ENCODE measurements around the gene CLEC11A.

CLEC11A gene

DNA sequence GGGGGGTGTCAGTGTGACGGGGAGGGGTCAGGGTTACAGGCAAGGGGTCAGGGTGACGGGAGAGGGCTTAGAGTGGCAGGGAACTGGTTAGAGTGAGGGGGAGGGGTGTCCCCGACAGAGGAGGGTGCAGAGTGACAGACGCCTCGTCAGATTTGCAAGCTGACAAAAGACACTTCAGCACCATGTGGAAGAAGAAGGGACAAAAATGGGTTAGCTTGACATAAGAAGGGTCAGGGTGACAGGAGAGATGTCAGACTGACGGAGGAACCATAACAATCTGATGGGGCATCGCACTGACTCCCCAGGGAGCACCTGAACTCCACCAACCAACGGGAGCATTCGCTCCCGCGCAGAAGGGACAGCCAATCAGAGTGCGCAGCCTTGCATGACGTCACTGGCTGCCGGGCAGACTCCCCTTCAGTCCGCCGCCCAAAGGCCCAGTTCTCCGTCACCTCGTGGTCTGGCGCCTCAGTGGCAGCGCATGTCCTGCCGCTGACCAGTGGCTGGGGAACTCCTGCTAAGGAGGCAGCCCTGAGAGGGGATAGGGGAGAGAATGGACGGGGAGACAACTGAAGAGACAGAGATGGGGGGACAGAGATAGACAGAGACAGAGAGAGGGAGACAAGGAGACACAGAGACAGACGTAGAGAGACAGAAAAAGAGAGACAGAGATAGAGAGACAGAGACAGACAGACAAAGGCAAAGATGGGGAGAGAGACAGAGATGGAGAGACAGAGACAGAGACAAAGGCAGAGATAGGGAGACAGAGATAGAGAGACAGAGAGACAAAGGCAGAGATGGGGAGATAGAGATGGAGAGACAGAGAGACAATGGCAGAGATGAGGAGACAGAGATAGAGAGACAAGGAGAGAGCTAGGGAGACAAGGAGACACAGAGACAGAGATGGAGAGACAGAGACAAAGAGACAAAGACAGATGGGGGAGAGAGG, 43.7 kb upstream of the CLEC11A start (continued):
- no peak for TF ChIP-seq ZNF639 (tag by site-specific recombination; IDR thresholded peaks at IDR 0.05)
- no peak for TF ChIP-seq IKZF3 (tag by site-specific recombination; IDR thresholded peaks at IDR 0.05)
- no peak for TF ChIP-seq ZNF174 (tag by site-specific recombination; IDR thresholded peaks at IDR 0.05)
- no peak for TF ChIP-seq ZNF211 (tag by site-specific recombination; IDR thresholded peaks at IDR 0.05; ENCODE audit: low read depth)
- no peak for TF ChIP-seq ZNF747 (tag by site-specific recombination; IDR thresholded peaks at IDR 0.05)
- no peak for TF ChIP-seq ZFP41 (tag by site-specific recombination; IDR thresholded peaks at IDR 0.05; ENCODE audit: borderline replicate concordance)
- TF ChIP-seq ZBTB21 (tag by site-specific recombination; IDR thresholded peaks at IDR 0.05), result 0 out of 2 replicates have a peak, but pooled peaks have one; percentile 49
- no peak for TF ChIP-seq ZNF513 (tag by site-specific recombination; IDR thresholded peaks at IDR 0.05)
- TF ChIP-seq EGR2 (tag by site-specific recombination; IDR thresholded peaks at IDR 0.05; ENCODE audit: low read depth), result no peak
- TF ChIP-seq ZNF548 (tag by site-specific recombination; IDR thresholded peaks at IDR 0.05), result 0 out of 2 replicates have a peak, but pooled peaks have one; percentile 54
- no peak for TF ChIP-seq ZNF354C (tag by site-specific recombination; IDR thresholded peaks at IDR 0.05; ENCODE audit: borderline replicate concordance, low read depth)
- no peak for TF ChIP-seq ZNF214 (tag by site-specific recombination; IDR thresholded peaks at IDR 0.05; ENCODE audit: borderline replicate concordance)
- TF ChIP-seq ZNF426 (tag by site-specific recombination; IDR thresholded peaks at IDR 0.05), result no peak
- no peak for TF ChIP-seq ZNF26 (tag by site-specific recombination; IDR thresholded peaks at IDR 0.05)
- TF ChIP-seq ZNF585B (tag by site-specific recombination; IDR thresholded peaks at IDR 0.05), result no peak
- TF ChIP-seq KLF10 (tag by site-specific recombination; IDR thresholded peaks at IDR 0.05), result no peak
- no peak for TF ChIP-seq YY2 (tag by site-specific recombination; IDR thresholded peaks at IDR 0.05)
- no peak for TF ChIP-seq KLF7 (tag by site-specific recombination; IDR thresholded peaks at IDR 0.05; ENCODE audit: borderline replicate concordance)
- TF ChIP-seq ZNF341 (tag by site-specific recombination; IDR thresholded peaks at IDR 0.05; ENCODE audit: low read depth), result no peak
- TF ChIP-seq, protein P1, sequence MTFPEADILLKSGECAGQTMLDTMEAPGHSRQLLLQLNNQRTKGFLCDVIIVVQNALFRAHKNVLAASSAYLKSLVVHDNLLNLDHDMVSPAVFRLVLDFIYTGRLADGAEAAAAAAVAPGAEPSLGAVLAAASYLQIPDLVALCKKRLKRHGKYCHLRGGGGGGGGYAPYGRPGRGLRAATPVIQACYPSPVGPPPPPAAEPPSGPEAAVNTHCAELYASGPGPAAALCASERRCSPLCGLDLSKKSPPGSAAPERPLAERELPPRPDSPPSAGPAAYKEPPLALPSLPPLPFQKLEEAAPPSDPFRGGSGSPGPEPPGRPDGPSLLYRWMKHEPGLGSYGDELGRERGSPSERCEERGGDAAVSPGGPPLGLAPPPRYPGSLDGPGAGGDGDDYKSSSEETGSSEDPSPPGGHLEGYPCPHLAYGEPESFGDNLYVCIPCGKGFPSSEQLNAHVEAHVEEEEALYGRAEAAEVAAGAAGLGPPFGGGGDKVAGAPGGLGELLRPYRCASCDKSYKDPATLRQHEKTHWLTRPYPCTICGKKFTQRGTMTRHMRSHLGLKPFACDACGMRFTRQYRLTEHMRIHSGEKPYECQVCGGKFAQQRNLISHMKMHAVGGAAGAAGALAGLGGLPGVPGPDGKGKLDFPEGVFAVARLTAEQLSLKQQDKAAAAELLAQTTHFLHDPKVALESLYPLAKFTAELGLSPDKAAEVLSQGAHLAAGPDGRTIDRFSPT (tag by site-specific recombination; IDR thresholded peaks at IDR 0.05), result peak; percentile 65; the same call in 1 of the 2 replicates
- no peak for TF ChIP-seq ZNF362 (tag by site-specific recombination; IDR thresholded peaks at IDR 0.05)
- TF ChIP-seq TCF7L2 (IDR thresholded peaks at IDR 0.05; ENCODE audit: borderline replicate concordance, low read depth, low read length), result no peak
- peak; percentile 79 for TF ChIP-seq ZNF366 (tag by site-specific recombination; conservative IDR thresholded peaks at IDR 0.05)
- TF ChIP-seq ZNF223 (tag by site-specific recombination; IDR thresholded peaks at IDR 0.05), result no peak
- no peak for TF ChIP-seq SCRT1 (tag by site-specific recombination; IDR thresholded peaks at IDR 0.05; ENCODE audit: borderline replicate concordance)
- TF ChIP-seq ZNF175 (tag by site-specific recombination; IDR thresholded peaks at IDR 0.05), result 0 out of 2 replicates have a peak, but pooled peaks have one; percentile 56
- TF ChIP-seq, protein P2, sequence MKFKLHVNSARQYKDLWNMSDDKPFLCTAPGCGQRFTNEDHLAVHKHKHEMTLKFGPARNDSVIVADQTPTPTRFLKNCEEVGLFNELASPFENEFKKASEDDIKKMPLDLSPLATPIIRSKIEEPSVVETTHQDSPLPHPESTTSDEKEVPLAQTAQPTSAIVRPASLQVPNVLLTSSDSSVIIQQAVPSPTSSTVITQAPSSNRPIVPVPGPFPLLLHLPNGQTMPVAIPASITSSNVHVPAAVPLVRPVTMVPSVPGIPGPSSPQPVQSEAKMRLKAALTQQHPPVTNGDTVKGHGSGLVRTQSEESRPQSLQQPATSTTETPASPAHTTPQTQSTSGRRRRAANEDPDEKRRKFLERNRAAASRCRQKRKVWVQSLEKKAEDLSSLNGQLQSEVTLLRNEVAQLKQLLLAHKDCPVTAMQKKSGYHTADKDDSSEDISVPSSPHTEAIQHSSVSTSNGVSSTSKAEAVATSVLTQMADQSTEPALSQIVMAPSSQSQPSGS (tag by site-specific recombination; IDR thresholded peaks at IDR 0.05; ENCODE audit: low read depth), result peak; percentile 99
- TF ChIP-seq ZNF133 (tag by site-specific recombination; IDR thresholded peaks at IDR 0.05), result no peak; the same call in 1 of the 2 replicates
